Measurements from ENCODE around the gene NBAS.

- no peak for TF ChIP-seq CTCF (IDR thresholded peaks at IDR 0.05; ENCODE audit: poor library complexity, severe bottlenecking)
- TF ChIP-seq RAD21 (conservative IDR thresholded peaks at IDR 0.05): no peak
- TF ChIP-seq EP300 (conservative IDR thresholded peaks at IDR 0.05; ENCODE audit: poor library complexity, severe bottlenecking): no peak
- TF ChIP-seq EZH2 (IDR thresholded peaks at IDR 0.05; ENCODE audit: borderline replicate concordance, insufficient read depth, low read length, poor library complexity, severe bottlenecking): no peak
- TF ChIP-seq TAF1 (IDR thresholded peaks at IDR 0.05; ENCODE audit: low read depth): no peak
- no peak for TF ChIP-seq SMC3 (conservative IDR thresholded peaks at IDR 0.05; ENCODE audit: poor library complexity)
- TF ChIP-seq POLR2AphosphoS5 (IDR thresholded peaks at IDR 0.05): no peak
These were observed 161.9 kb downstream of the NBAS start for GRCh38 chr2:15399241-15399640.

Data from neural cell (in vitro differentiated cells).